Tibial nerve (tissue), 4 donors: ENCODE data around the gene MAMDC4. TPM values are rescaled to one million over a fixed set of nuclear protein-coding genes. Genes with fewer than 3 reads are reported as not detected.

Experiments
- DNase-seq, 2 donors: peaks; one replicate each; pipeline ENCODE4 v3.0.0-alpha.2; 2019; ENCODE audit warnings: low spot score in 2 of 2
- H3K27ac ChIP-seq, 4 donors: fragments of 200-600 bp; sonication (generic) in 3 of 4; one replicate each; pipeline ENCODE4 v1.5.1; 2017 to 2019; ENCODE audit warnings: mild to moderate bottlenecking in 1 of 4
- H3K27me3 ChIP-seq, 2 donors: fragments of 200-600 bp; sonication (generic) in 1 of 2; one replicate each; pipeline versions ENCODE4 v1.5.1 to v1.6.0; 2017 to 2019
- H3K36me3 ChIP-seq, 3 donors: fragments of 200-600 bp; sonication (generic); one replicate each; pipeline ENCODE4 v1.5.1; 2018 to 2019
- H3K4me1 ChIP-seq, 4 donors: fragments of 200-600 bp; sonication (generic) in 3 of 4; one replicate each; pipeline ENCODE4 v1.5.1; 2017 to 2019
- H3K4me3 ChIP-seq, 4 donors: fragments of 200-600 bp; sonication (generic) in 3 of 4; one replicate each; pipeline ENCODE4 v1.5.1; 2017 to 2019; ENCODE audit warnings: mild to moderate bottlenecking in 1 of 4, moderate library complexity in 1 of 4
- H3K9me3 ChIP-seq, 4 donors: fragments of 200-600 bp; sonication (generic) in 3 of 4; one replicate each; pipeline ENCODE4 v1.5.1; 2017 to 2019
- EP300 ChIP-seq, 2 donors: sonication (generic); formaldehyde crosslinking; IDR thresholded peaks; one replicate each; pipeline ENCODE4 v1.6.1; 2017; ENCODE audit warnings: antibody characterized with exemption in 2 of 2, mild to moderate bottlenecking in 1 of 2
- POLR2A ChIP-seq, 2 donors: fragments of 450-650 bp; IDR thresholded peaks; one replicate each; pipeline ENCODE4 v1.6.1; 2017; ENCODE audit warnings: antibody characterized with exemption in 2 of 2, mild to moderate bottlenecking in 2 of 2, moderate library complexity in 2 of 2
- WGBS, 2 donors: methylation state at CpG; one replicate each; pipeline ENCODE4 v1.1.5; 2018; 5-methylcytosine and 5-hydroxymethylcytosine counted together
- total RNA-seq, 4 donors: library from RNA; depleted of rRNA; stranded (reverse); fragments of >200 nt; gene quantifications; one replicate each; pipeline ENCODE4 v1.1.0, GENCODE V29; 2016
- TF ChIP-seq, protein P1 (sequence below), 5 experiments: fragments of 200-600 bp in 3 of 5; fragments of 450-650 bp in 2 of 5; sonication (generic) in 3 of 5; IDR thresholded peaks; one replicate each; pipeline ENCODE4 v1.5.1; 2016 to 2019; ENCODE audit warnings: antibody characterized with exemption in 5 of 5, mild to moderate bottlenecking in 3 of 5, moderate library complexity in 2 of 5

Gene MAMDC4
- total RNA-seq, 4 donors from 2014 or later, result 1.5 to 8.1 (median 4.4) TPM

- 94 to 99% methylated on average over 9 to 10 of the region's 10 CpGs for WGBS, 2 donors
- H3K36me3 ChIP-seq, result peaks cover 0 to 16% (median 0%) of the 10 kb centered on the region in 3 donors
- no peak for DNase-seq
- TF ChIP-seq POLR2A (IDR thresholded peaks at IDR 0.05) (no peak), EP300 (IDR thresholded peaks at IDR 0.05) (no peak)
- TF ChIP-seq, protein P1, sequence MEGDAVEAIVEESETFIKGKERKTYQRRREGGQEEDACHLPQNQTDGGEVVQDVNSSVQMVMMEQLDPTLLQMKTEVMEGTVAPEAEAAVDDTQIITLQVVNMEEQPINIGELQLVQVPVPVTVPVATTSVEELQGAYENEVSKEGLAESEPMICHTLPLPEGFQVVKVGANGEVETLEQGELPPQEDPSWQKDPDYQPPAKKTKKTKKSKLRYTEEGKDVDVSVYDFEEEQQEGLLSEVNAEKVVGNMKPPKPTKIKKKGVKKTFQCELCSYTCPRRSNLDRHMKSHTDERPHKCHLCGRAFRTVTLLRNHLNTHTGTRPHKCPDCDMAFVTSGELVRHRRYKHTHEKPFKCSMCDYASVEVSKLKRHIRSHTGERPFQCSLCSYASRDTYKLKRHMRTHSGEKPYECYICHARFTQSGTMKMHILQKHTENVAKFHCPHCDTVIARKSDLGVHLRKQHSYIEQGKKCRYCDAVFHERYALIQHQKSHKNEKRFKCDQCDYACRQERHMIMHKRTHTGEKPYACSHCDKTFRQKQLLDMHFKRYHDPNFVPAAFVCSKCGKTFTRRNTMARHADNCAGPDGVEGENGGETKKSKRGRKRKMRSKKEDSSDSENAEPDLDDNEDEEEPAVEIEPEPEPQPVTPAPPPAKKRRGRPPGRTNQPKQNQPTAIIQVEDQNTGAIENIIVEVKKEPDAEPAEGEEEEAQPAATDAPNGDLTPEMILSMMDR (IDR thresholded peaks at IDR 0.05), result no peak
- peaks cover 0 to 16% of the 10 kb centered on the region in 2 donors for H3K27me3 ChIP-seq
- peaks cover 0 to 45% (median 24%) of the 10 kb centered on the region in 4 donors for H3K4me1 ChIP-seq
- H3K4me3 ChIP-seq, result no peak overlapping the region
- no peaks in the 10 kb centered on the region for H3K9me3 ChIP-seq
- no peak overlapping the region for H3K27ac ChIP-seq
Measured at GRCh38 chr9:136806067-136806466, 46.1 kb upstream of the MAMDC4 start.

DNA sequence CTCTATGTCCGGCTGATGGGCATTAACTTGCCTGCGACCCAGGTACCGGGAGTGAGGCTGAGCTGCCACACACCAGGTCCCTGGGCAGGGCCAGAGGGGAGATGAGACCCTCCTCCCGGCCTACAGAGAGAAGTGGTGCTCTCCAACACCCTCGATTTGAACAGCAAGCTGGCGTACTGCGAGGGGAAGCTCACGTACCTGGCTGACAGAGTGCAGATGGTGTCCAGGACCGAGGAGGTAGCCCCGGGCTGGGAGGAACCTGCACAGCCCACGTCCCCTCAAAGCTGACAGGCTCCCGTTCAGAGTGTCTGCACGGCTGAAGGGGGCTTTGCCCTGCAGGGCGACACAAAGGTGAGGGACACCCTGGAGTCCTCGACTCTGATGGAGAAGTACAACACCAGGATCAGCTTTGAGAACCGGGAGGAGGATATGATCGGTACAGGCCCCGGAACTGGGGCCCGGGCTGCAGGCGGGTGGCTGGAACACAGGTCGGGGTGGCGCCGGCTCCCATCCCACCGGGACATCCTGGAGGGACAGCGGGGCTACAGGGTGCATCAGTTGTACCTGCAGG lies 45.4 kb upstream of the MAMDC4 start:
- peaks cover 0 to 18% (median 0%) of the 10 kb centered on the region in 3 donors for H3K36me3 ChIP-seq
- H3K27me3 ChIP-seq, result peaks cover 0 to 9% of the 10 kb centered on the region in 2 donors
- peak overlapping the region; percentile 78 to 95 (median 86) for H3K4me3 ChIP-seq
- H3K27ac ChIP-seq, result peak overlapping the region in 3 of 4 donors; percentile 60 to 94 (median 84)
- TF ChIP-seq, protein P1 (IDR thresholded peaks at IDR 0.05), result no peak
- no peak for TF ChIP-seq POLR2A (IDR thresholded peaks at IDR 0.05)
- no peak for TF ChIP-seq EP300 (IDR thresholded peaks at IDR 0.05)
- no peak for DNase-seq
- peaks cover 0 to 46% (median 23%) of the 10 kb centered on the region in 4 donors for H3K4me1 ChIP-seq
- 73 to 76% methylated on average over 24 to 25 of the region's 25 CpGs for WGBS, 2 donors
- H3K9me3 ChIP-seq, result no peaks in the 10 kb centered on the region

GRCh38 chr9:136807281-136808074 lies 44.7 kb upstream of the MAMDC4 start, which contains the start of gene RABL6:
Gene RABL6, plus strand, starts transcription at chr9:136807948. Its CDS starts 249 bp downstream, at chr9:136808197.
- Histone ChIP-seq H3K36me3 (peaks cover 0 to 25% (median 0%) of the 10 kb centered on the region in 3 donors), H3K4me3 (peak within 1 kb of the TSS; percentile 78 to 95 (median 86)), H3K9me3 (no peaks in the 10 kb centered on the region), H3K27ac (peak within 1 kb of the TSS; percentile 60 to 94 (median 88)), H3K4me1 (peaks cover 0 to 49% (median 23%) of the 10 kb centered on the region in 4 donors), H3K27me3 (peaks cover 0 to 2% of the 10 kb centered on the region in 2 donors)
- TF ChIP-seq EP300 (IDR thresholded peaks at IDR 0.05), result peak in 1 of 2 donors; percentile 69
- peak; percentile 63 to 68 for TF ChIP-seq POLR2A (IDR thresholded peaks at IDR 0.05)
- TF ChIP-seq, protein P1 (IDR thresholded peaks at IDR 0.05), result peak in 2 of 5 experiments; percentile 37 to 57
- 1 to 2% methylated on average over 45 to 77 of the region's 96 CpGs for WGBS, 2 donors
- peak; percentile 45 to 47 for DNase-seq

DNA sequence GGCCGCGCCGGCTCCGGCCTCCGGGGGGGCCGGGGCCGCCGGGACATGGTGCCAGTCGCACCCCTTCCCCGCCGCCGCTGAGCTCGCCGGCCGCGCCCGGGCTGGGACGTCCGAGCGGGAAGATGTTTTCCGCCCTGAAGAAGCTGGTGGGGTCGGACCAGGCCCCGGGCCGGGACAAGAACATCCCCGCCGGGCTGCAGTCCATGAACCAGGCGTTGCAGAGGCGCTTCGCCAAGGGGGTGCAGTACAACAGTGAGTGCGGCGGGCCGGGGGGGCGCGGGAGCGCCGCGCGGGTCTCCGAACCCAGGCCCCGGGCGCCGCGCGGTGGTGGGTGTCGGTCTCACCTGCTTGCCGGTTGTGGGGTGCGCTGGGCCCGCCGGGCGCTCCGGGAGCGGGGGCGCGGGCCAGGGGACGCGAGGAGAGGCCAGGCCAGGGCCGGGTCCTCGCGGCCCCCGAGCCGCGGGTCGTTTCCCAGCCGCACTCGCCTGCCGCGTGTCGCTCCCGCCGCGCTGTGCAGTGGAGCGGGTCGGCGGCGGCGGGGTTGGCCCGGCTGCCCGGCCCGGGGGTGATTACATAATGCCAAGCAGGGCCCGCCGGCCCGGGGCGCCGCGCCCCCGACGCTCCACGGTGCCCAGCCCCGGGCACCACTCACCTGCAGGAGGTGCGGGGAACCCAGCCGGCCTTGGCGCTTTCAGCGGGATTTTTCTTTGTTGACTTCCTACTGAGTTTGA lies 43.9 kb upstream of the MAMDC4 start:
- H3K27ac ChIP-seq, result peak overlapping the region in 3 of 4 donors; percentile 34 to 94 (median 72)
- H3K4me1 ChIP-seq, result peaks cover 0 to 49% (median 23%) of the 10 kb centered on the region in 4 donors
- TF ChIP-seq, protein P1 (IDR thresholded peaks at IDR 0.05), result peak in 1 of 5 experiments; percentile 5
- no peak for TF ChIP-seq EP300 (IDR thresholded peaks at IDR 0.05)
- WGBS, 2 donors, result 0 to 1% methylated on average over 27 to 35 of the region's 93 CpGs
- no peak for DNase-seq
- H3K27me3 ChIP-seq, result no peaks in the 10 kb centered on the region
- peaks cover 0 to 32% (median 0%) of the 10 kb centered on the region in 3 donors for H3K36me3 ChIP-seq
- no peaks in the 10 kb centered on the region for H3K9me3 ChIP-seq
- H3K4me3 ChIP-seq, result peak overlapping the region; percentile 78 to 95 (median 86)
